Mesendoderm (in vitro differentiated cells): ENCODE results near the gene LDLRAD4.

ENCODE experiments used
- DNase-seq: peaks from one replicate; pipeline ENCODE4 v3.0.0; 2013
- H2AK5ac ChIP-seq: 2 replicates; pipeline ENCODE4 v1.6.1; 2013; ENCODE audit warnings: low read length, inconsistent platforms
- H2BK120ac ChIP-seq: 2 replicates; pipeline ENCODE4 v1.6.1; 2013; ENCODE audit warnings: low read depth, mild to moderate bottlenecking, low read length, moderate library complexity, mixed read lengths
- H2BK15ac ChIP-seq: replicated peaks from 2 replicates; pipeline ENCODE4 v1.6.1; 2013; ENCODE audit warnings: low read depth, mild to moderate bottlenecking, moderate library complexity
- H2BK5ac ChIP-seq: 2 replicates; pipeline ENCODE4 v1.6.1; 2013; ENCODE audit warnings: low read length, inconsistent platforms
- H3K18ac ChIP-seq: 2 replicates; pipeline ENCODE4 v1.6.1; 2013; ENCODE audit warnings: mild to moderate bottlenecking, low read length, mixed read lengths
- H3K23ac ChIP-seq: one replicate; pipeline ENCODE4 v1.6.1; 2013; ENCODE audit warnings: low read length
- H3K27ac ChIP-seq: 2 replicates; pipeline ENCODE4 v1.5.1; 2013; ENCODE audit warnings: low read depth, mild to moderate bottlenecking, inconsistent platforms, low read length, moderate library complexity
- H3K27me3 ChIP-seq: 2 replicates; pipeline ENCODE4 v1.6.1; 2013; ENCODE audit warnings: low read length, control low read depth, mild to moderate bottlenecking, inconsistent platforms; ENCODE audit not compliant: insufficient read depth, poor library complexity
- H3K36me3 ChIP-seq: 2 replicates; pipeline ENCODE4 v1.6.1; 2013; ENCODE audit warnings: low read length, inconsistent platforms; ENCODE audit not compliant: control insufficient read depth, insufficient read depth
- H3K4ac ChIP-seq: one replicate; pipeline ENCODE4 v1.6.1; 2013; ENCODE audit warnings: low read depth, mild to moderate bottlenecking, low read length, moderate library complexity
- H3K4me1 ChIP-seq: 2 replicates; pipeline ENCODE4 v1.6.1; 2013; ENCODE audit warnings: low read depth, low read length, inconsistent platforms; ENCODE audit not compliant: control insufficient read depth
- H3K4me2 ChIP-seq: 2 replicates; pipeline ENCODE4 v1.6.1; 2013; ENCODE audit warnings: low read length
- H3K4me3 ChIP-seq: 2 replicates; pipeline ENCODE4 v1.5.1; 2013; ENCODE audit warnings: mild to moderate bottlenecking, low read length
- H3K56ac ChIP-seq: one replicate; pipeline ENCODE4 v1.6.1; 2013; ENCODE audit warnings: low read length
- H3K79me1 ChIP-seq: 2 replicates; pipeline ENCODE4 v1.6.1; 2013; ENCODE audit warnings: low read length, inconsistent platforms
- H3K79me2 ChIP-seq: 2 replicates; pipeline ENCODE4 v1.6.1; 2013; ENCODE audit warnings: mild to moderate bottlenecking, low read length; ENCODE audit not compliant: control insufficient read depth, insufficient read depth
- H3K9ac ChIP-seq: 2 replicates; pipeline ENCODE4 v1.6.1; 2013; ENCODE audit warnings: low read length, inconsistent platforms
- H4K5ac ChIP-seq: one replicate; pipeline ENCODE4 v1.6.1; 2013; ENCODE audit warnings: low read length
- H4K8ac ChIP-seq: one replicate; pipeline ENCODE4 v1.6.1; 2013; ENCODE audit warnings: low read depth, mild to moderate bottlenecking, control low read depth, low read length, moderate library complexity
- WGBS: extraction: QIAGEN DNeasy Blood & Tissue Kit; methylation state at CpG from one replicate; pipeline ENCODE4 v1.1.7; 2013; ENCODE audit warnings: low lambda C conversion rate, missing lambda C conversion rate; ENCODE audit not compliant: insufficient coverage; ENCODE audit errors: extremely low coverage; 5-methylcytosine and 5-hydroxymethylcytosine counted together

The LDLRAD4 gene

DNA sequence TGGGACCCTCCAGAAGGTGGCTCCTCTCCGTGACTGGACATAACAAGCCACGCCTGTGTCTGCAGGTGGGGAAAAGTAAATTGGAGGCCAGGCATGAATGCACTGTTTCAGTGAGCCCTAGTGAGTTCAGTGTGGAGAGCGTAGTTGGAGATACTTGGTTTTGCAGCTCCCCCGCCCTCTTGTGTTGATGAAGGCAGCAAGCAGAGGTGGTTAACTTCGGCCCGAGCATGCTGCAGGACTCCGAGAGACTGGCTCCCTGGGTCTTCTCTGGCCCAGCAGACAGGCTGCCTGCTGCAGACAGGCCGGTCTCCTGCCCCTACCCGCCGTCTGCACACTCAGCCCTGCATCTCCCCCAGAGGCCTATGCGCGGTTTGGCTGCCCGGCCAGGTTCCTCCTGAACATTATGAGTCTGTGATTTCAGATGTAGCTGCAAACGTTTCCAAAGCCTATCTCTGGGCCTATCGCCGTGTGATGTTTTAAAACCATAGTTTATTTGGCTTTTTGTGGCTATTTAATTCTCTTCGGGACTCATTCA, 102.4 kb downstream of the LDLRAD4 start:
- no peak overlapping the region for H3K4me3 ChIP-seq
- H3K4ac ChIP-seq, result no peak overlapping the region
- H3K18ac ChIP-seq, result no peak overlapping the region
- H3K23ac ChIP-seq, result no peak overlapping the region
- no peak overlapping the region for H2BK5ac ChIP-seq
- H3K56ac ChIP-seq, result no peak overlapping the region
- no peaks in the 10 kb centered on the region for H3K79me2 ChIP-seq
- no peak overlapping the region for H4K5ac ChIP-seq
- whole genome bisulfite sequencing, result no CpG with 5 or more reads among the region's 17 CpGs
- no peak overlapping the region for H2BK15ac ChIP-seq
- H3K9ac ChIP-seq, result no peak overlapping the region
- DNase-seq, result peak; percentile 34
- H3K79me1 ChIP-seq, result no peaks in the 10 kb centered on the region
- no peaks in the 10 kb centered on the region for H3K36me3 ChIP-seq
- no peaks in the 10 kb centered on the region for H3K27me3 ChIP-seq
- H4K8ac ChIP-seq, result no peak overlapping the region
- no peak overlapping the region for H2AK5ac ChIP-seq
- H2BK120ac ChIP-seq, result no peak overlapping the region
- H3K27ac ChIP-seq, result no peak overlapping the region
- H3K4me2 ChIP-seq, result no peak overlapping the region
- H3K4me1 ChIP-seq, result no peaks in the 10 kb centered on the region

DNA sequence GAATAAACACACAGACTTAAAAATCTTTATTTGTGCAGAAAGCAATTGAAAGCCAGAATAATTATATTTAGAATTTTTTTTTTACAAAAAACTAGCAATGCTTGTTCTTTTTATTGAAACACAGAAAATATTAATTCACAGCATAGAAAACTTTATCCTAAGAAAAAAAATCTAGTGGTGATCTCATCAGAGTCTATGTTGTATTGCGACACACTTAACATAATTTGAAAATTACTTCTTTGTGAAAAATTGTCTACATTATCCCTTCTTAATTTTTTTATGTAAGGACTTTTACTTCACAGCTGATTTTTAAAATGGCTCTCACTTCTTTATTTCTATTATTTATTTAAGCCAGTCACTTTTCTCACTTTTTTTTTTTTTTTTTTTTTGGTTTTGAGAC, 103.4 kb downstream of the LDLRAD4 start:
- H3K4me3 ChIP-seq, result no peak overlapping the region
- H2BK5ac ChIP-seq, result no peak overlapping the region
- H3K4me2 ChIP-seq, result no peak overlapping the region
- H3K4ac ChIP-seq, result no peak overlapping the region
- no peaks in the 10 kb centered on the region for H3K79me1 ChIP-seq
- no peak overlapping the region for H2BK120ac ChIP-seq
- no peak overlapping the region for H3K9ac ChIP-seq
- no peaks in the 10 kb centered on the region for H3K27me3 ChIP-seq
- no peak for DNase-seq
- H2AK5ac ChIP-seq, result no peak overlapping the region
- H4K5ac ChIP-seq, result no peak overlapping the region
- H4K8ac ChIP-seq, result no peak overlapping the region
- peaks cover 2% of the 10 kb centered on the region for H3K4me1 ChIP-seq
- no CpG with 5 or more reads among the region's 1 CpG for WGBS
- H3K27ac ChIP-seq, result no peak overlapping the region
- H3K36me3 ChIP-seq, result no peaks in the 10 kb centered on the region
- H3K18ac ChIP-seq, result no peak overlapping the region
- H3K23ac ChIP-seq, result no peak overlapping the region
- no peaks in the 10 kb centered on the region for H3K79me2 ChIP-seq
- H3K56ac ChIP-seq, result no peak overlapping the region
- H2BK15ac ChIP-seq, result no peak overlapping the region

DNA sequence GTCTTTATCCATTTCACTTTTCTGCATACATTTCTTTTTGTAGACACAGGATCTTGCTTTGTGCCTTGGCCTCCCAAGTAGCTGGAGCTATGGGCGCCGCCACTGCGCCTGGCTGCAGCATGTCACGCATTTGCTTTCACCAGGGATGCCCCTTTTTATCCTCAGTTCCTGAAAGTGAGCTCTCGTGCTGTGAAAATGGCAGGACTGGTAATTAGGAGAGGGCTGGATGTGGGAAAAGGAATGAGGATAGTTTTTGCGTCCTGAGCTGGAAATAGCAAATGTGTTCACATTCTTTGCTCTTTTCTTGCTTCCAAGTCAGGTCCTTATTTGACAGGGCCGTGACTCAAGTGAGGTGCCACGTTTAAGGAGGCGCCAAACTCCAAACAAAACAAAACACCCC, 104.6 kb downstream of the LDLRAD4 start:
- H3K23ac ChIP-seq, result no peak overlapping the region
- no peak overlapping the region for H3K27ac ChIP-seq
- H3K56ac ChIP-seq, result no peak overlapping the region
- H3K18ac ChIP-seq, result no peak overlapping the region
- DNase-seq, result no peak
- no peaks in the 10 kb centered on the region for H3K79me2 ChIP-seq
- H2BK120ac ChIP-seq, result no peak overlapping the region
- no peak overlapping the region for H2BK15ac ChIP-seq
- no peak overlapping the region for H3K4me3 ChIP-seq
- H3K36me3 ChIP-seq, result no peaks in the 10 kb centered on the region
- no peak overlapping the region for H3K4ac ChIP-seq
- WGBS, result no CpG with 5 or more reads among the region's 9 CpGs
- no peak overlapping the region for H4K5ac ChIP-seq
- peaks cover 2% of the 10 kb centered on the region for H3K4me1 ChIP-seq
- H3K4me2 ChIP-seq, result no peak overlapping the region
- no peaks in the 10 kb centered on the region for H3K79me1 ChIP-seq
- H3K9ac ChIP-seq, result no peak overlapping the region
- H4K8ac ChIP-seq, result no peak overlapping the region
- no peak overlapping the region for H2BK5ac ChIP-seq
- H3K27me3 ChIP-seq, result no peaks in the 10 kb centered on the region
- no peak overlapping the region for H2AK5ac ChIP-seq

DNA sequence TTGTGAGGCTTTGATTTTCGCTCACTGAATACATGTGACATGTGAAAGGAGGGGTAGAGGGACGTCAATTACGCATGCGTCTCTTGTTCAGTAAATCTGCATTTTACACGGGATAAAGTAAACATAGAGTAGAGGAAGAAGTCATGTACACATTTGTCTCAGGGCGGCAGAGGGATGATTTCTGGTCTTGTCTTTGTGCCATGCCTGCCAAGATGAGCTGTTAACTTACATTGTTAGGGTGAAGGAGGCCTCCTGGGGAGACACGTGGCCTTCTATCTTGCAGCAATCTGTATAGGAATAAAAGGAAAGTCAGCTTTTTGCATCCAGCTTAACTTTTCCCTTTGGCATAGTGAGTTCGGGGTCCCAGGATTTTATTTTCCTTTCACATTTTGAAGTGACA, 106.3 kb downstream of the LDLRAD4 start:
- Histone ChIP-seq H2BK15ac (no peak overlapping the region), H3K27me3 (no peaks in the 10 kb centered on the region), H2BK120ac (no peak overlapping the region), H3K79me1 (no peaks in the 10 kb centered on the region), H3K56ac (no peak overlapping the region), H2AK5ac (no peak overlapping the region), H3K27ac (no peak overlapping the region), H3K4me2 (no peak overlapping the region), H3K36me3 (no peaks in the 10 kb centered on the region), H3K79me2 (no peaks in the 10 kb centered on the region), H3K23ac (no peak overlapping the region), H3K4me1 (peaks cover 2% of the 10 kb centered on the region), H3K4ac (no peak overlapping the region), H3K18ac (no peak overlapping the region), H2BK5ac (no peak overlapping the region), H4K5ac (no peak overlapping the region), H3K4me3 (no peak overlapping the region), H4K8ac (no peak overlapping the region), H3K9ac (no peak overlapping the region)
- no CpG with 5 or more reads among the region's 8 CpGs for WGBS
- DNase-seq, result no peak

DNA sequence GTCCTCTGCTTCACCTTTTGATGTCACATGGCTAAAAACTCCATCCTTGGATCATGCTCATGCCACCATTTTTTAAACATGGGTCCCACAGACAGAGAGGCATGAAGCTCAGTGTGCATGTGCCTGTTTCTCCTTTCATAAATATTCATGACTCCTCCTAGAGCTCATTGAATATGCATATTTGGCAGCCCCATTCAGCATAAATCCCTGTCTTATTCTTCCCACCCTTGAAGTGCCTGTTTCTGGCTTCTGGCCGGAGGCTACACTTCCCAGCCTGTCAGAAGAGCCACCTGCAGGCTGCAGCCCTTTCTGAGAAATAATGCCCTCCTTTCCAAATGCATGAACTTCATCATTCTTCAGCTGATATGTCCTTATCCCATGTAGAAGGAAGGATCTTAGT, 109.7 kb downstream of the LDLRAD4 start:
- Histone ChIP-seq H3K4me3 (no peak overlapping the region), H4K8ac (no peak overlapping the region), H3K79me1 (no peaks in the 10 kb centered on the region), H3K79me2 (no peaks in the 10 kb centered on the region), H3K18ac (no peak overlapping the region), H3K9ac (no peak overlapping the region), H3K56ac (no peak overlapping the region), H3K4ac (no peak overlapping the region), H3K27ac (no peak overlapping the region), H3K27me3 (no peaks in the 10 kb centered on the region), H3K36me3 (no peaks in the 10 kb centered on the region), H3K4me1 (peaks cover 2% of the 10 kb centered on the region), H3K23ac (no peak overlapping the region), H2BK120ac (no peak overlapping the region), H4K5ac (no peak overlapping the region), H2BK15ac (no peak overlapping the region), H3K4me2 (no peak overlapping the region), H2BK5ac (no peak overlapping the region), H2AK5ac (no peak overlapping the region)
- no peak for DNase-seq
- WGBS, result no CpG with 5 or more reads among the region's 1 CpG

DNA sequence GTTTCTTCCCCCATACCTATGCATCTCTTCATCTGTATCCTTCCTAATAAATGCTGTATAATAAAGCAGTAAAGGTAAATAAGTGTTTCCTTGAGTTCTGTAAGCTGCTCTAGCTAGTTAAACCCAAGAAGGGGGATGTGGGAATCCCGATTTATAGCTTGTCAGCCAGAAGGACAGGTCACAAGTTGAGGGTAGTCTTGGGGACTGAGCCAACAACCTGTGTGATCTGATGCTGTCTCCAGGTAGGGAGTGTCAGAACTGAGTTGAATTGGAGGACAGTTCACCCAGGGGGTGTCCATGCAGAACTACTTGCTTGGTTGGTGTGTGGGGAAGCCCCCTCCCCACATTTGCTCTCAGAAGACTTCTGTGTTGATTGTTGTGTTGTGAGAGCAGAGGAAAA, 112.4 kb downstream of the LDLRAD4 start:
- no peak overlapping the region for H2BK120ac ChIP-seq
- no peak overlapping the region for H3K4me2 ChIP-seq
- H2BK15ac ChIP-seq, result no peak overlapping the region
- no peak overlapping the region for H4K8ac ChIP-seq
- H3K4me3 ChIP-seq, result no peak overlapping the region
- WGBS, result no CpG with 5 or more reads among the region's 1 CpG
- H3K56ac ChIP-seq, result no peak overlapping the region
- H3K4me1 ChIP-seq, result peaks cover 2% of the 10 kb centered on the region
- H2BK5ac ChIP-seq, result no peak overlapping the region
- H2AK5ac ChIP-seq, result no peak overlapping the region
- no peaks in the 10 kb centered on the region for H3K36me3 ChIP-seq
- no peak overlapping the region for H3K23ac ChIP-seq
- no peaks in the 10 kb centered on the region for H3K27me3 ChIP-seq
- H3K27ac ChIP-seq, result no peak overlapping the region
- no peak overlapping the region for H4K5ac ChIP-seq
- no peak for DNase-seq
- no peak overlapping the region for H3K9ac ChIP-seq
- H3K79me1 ChIP-seq, result no peaks in the 10 kb centered on the region
- no peak overlapping the region for H3K4ac ChIP-seq
- no peaks in the 10 kb centered on the region for H3K79me2 ChIP-seq
- H3K18ac ChIP-seq, result no peak overlapping the region
